Large intestine (tissue), 3 donors: Measurements from ENCODE around the gene PSEN1. TPM values are rescaled to one million over a fixed set of nuclear protein-coding genes. Genes with fewer than 3 reads are reported as not detected.

Experiments used
- DNase-seq, 2 donors: peaks; one replicate each; pipeline versions ENCODE4 v3.0.0 to v3.0.0-alpha.2; 2013
- H3K27ac ChIP-seq: one replicate; pipeline ENCODE4 v1.5.1; 2013; ENCODE audit warnings: low read length
- H3K27me3 ChIP-seq: 2 replicates; pipeline ENCODE4 v1.6.1; 2013; ENCODE audit warnings: low read length; ENCODE audit not compliant: control insufficient read depth, insufficient read depth
- H3K36me3 ChIP-seq: 2 replicates; pipeline ENCODE4 v1.6.1; 2013; ENCODE audit warnings: low read length; ENCODE audit not compliant: control insufficient read depth, insufficient read depth
- H3K4me1 ChIP-seq: one replicate; pipeline ENCODE4 v1.6.1; 2013; ENCODE audit warnings: low read length; ENCODE audit not compliant: control insufficient read depth, insufficient read depth
- H3K4me3 ChIP-seq: one replicate; pipeline ENCODE4 v1.5.1; 2013; ENCODE audit warnings: low read length
- H3K9me3 ChIP-seq: one replicate; pipeline ENCODE4 v1.6.1; 2013; ENCODE audit warnings: mild to moderate bottlenecking, low read depth, low read length, moderate library complexity; ENCODE audit not compliant: control insufficient read depth
- whole genome bisulfite sequencing: methylation state at CpG from one replicate; pipeline ENCODE4 v1.1.5; 2013; ENCODE audit warnings: low lambda C conversion rate; ENCODE audit not compliant: insufficient coverage; 5-methylcytosine and 5-hydroxymethylcytosine counted together
- polyA plus RNA-seq: library from polyadenylated mRNA; unstranded; fragments of 120-200 nt; gene quantifications from one replicate; pipeline ENCODE4 v1.2.1, GENCODE V29; 2013

Gene PSEN1
- polyA plus RNA-seq, 1 donor: 104 TPM

DNA sequence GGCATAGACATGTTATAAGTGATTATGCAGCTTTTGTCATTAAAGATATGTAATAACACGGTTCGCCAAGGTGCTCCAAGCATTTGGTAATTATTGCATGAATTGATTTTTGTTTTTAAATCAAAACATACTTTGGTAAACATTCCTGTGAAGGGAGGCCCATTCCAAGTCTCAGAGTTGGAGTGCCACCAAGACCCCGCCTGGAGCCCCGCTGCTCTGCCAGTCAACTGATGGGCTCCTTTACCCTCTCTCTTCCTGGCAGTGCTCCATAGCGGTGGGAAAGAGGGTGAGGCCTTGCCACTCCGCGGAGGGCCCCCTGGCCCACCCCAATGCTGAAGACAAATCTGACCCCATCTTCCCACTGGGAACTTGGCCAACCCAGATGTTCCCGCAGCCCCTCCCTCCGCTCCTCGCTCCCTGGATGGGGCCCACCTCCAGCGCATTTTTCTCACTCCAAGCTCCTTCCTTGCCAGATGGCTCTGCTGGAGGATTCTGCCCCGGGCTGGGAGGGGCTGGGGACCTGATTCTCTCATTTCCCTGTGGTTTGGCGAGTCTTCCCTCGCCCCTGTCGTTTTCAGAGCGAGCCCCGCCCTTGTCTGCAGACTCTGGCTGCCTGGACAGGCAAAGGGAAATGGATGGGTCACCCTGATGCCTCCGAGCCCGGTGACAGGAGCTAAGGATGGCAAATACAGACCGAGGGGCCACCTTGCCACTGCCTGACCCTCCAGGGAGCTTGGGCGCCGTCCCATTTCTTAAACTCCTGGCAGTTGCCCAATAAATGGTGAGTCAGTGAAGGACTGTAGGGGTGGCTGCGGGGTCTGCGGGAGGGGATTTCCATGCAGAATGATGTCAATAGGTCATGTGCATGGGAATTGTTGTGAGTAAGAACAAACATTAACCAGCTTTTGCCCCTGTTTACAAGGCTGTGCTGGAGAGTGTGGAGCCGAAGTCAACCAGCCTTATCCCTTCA is 91.8 kb downstream of the PSEN1 start:
- H3K27me3 ChIP-seq: no peaks in the 10 kb centered on the region
- no peaks in the 10 kb centered on the region for H3K9me3 ChIP-seq
- DNase-seq: peak in 1 of 2 donors; percentile 51
- no peak overlapping the region for H3K4me3 ChIP-seq
- no peak overlapping the region for H3K27ac ChIP-seq
- 50% methylated on average over 2 of the region's 25 CpGs for WGBS
- H3K36me3 ChIP-seq: peaks cover 2% of the 10 kb centered on the region
- peaks cover 21% of the 10 kb centered on the region for H3K4me1 ChIP-seq

DNA sequence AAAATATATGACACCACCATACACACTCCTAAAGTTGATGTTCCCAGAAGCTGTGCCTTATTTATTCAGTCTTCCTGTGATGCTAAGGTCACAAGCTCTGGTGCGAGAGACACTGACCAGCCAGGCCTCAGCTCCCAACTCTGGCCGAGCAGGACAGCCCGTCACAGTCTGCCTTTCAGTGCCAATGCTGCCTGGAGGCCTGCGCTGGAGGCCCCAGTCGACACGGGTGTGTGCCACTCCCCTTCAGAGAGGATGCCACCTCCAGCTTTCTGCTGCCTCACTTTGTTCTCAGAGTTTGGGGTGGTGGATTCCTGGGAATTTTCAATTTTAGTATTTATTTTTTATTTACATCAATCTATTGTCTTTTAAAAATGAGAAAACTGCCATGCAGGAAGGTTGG is 93.7 kb downstream of the PSEN1 start:
- Histone ChIP-seq H3K9me3 (no peaks in the 10 kb centered on the region), H3K36me3 (no peaks in the 10 kb centered on the region), H3K27me3 (no peaks in the 10 kb centered on the region), H3K27ac (no peak overlapping the region), H3K4me3 (no peak overlapping the region), H3K4me1 (peaks cover 35% of the 10 kb centered on the region)
- DNase-seq: no peak
- no CpG with 5 or more reads among the region's 6 CpGs for WGBS

DNA sequence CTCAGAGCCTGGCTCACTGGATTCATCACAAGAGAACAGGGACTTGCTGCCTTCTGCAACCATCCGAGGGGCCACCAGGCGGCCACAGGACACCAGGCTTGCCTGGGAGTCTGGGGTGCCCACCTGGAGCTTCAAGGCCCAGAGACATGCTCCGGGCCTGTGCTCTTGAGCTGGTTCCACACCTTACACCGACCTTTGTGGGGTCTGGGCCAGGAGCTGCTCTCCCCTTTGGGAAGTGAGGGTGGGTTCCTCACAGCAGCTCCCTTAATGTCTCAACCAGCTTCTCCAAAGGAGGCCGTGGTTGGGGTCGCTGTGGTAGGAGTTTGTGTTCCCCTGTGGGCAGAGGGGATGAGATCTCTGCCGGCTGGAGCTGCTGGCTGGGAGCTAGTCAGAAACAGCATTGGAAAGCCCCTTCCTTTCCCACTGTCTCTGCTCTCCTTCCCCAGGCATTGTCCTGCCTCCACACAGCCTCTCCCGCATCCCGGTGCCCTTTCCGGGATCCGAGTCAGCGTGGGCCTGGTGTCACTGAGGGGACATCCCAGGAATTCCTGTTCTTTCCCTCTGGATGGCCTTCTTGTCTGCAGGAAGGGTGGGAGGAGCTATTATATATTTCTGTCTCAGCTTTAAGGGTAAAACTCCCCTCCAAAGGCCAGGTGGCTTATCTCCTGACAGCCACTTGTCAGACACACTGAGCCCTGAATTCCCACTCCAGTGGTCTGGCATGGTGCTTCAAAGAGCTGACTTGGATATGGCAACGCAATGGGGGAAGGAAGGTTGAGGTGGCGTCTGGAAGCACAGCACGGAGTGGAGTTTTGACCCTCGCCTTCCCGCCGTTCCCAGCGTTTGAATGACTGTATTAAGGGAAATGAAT is 95.9 kb downstream of the PSEN1 start:
- Histone ChIP-seq H3K4me1 (peaks cover 56% of the 10 kb centered on the region), H3K36me3 (no peaks in the 10 kb centered on the region), H3K9me3 (no peaks in the 10 kb centered on the region), H3K27me3 (peaks cover 2% of the 10 kb centered on the region), H3K4me3 (no peak overlapping the region), H3K27ac (peak overlapping the region; percentile 26)
- 40% methylated on average over 1 of the region's 19 CpGs for WGBS
- DNase-seq: no peak

DNA sequence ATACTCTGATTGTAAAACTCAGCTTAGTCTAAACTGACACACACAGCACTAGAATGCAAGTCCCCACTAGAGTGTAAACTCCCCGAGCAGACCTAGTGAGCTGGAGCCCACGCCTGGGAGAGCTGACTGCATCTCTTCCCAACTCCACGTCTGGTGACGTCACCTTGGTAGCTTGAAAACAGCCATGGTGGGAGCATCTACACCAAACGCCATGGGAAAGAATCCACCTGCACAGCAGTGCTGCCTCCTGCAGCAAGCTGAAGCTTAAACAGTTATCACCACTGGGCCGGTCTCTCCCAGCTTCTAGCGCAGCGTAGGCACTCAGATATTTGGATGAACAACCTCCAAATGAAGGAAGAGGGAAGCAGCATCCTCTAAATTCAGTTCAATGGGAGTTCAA is 96.7 kb downstream of the PSEN1 start:
- H3K27me3 ChIP-seq: peaks cover 3% of the 10 kb centered on the region
- H3K36me3 ChIP-seq: no peaks in the 10 kb centered on the region
- DNase-seq: no peak
- no peak overlapping the region for H3K4me3 ChIP-seq
- no peak overlapping the region for H3K27ac ChIP-seq
- peaks cover 54% of the 10 kb centered on the region for H3K4me1 ChIP-seq
- H3K9me3 ChIP-seq: no peaks in the 10 kb centered on the region
- WGBS: no CpG with 5 or more reads among the region's 8 CpGs

DNA sequence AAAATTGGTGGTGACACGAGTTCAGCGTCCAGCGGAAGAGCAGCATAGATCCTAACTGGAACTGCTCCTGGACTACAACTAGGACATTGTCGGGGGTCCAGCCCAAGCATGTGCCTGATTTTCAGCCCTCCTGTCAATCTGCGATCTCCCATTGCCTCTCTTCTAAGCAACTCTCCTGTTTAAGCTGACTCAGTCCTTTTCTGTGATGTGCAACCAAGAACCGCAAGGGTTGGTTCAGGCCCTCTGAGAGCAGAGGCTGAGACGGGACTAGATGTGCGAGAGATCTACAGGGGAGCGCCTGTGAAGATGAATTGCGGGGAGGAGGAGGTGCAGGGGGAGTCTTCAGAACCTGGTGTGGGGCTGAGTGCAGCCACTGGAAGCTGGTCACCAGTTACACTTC is 97.3 kb downstream of the PSEN1 start:
- no peak for DNase-seq

DNA sequence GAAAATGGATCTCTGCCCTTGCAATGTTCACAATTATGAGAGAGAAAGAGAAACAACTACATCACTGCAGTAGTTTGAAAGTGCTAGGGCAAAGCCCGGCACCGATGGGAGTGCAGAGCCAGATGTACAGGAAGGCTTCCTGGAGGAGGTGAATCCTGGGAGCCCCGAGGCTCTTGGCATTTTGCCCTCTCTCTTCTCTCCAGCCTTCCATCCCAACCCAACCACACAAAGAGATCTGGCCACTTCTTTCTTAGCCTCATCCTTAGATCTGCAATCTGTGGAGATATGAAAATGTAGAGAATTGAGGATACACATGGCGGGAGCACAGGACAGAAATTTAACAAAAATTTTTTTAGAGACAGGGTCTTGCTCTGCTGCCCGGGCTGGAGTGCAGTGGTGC is 97.7 kb downstream of the PSEN1 start:
- H3K4me1 ChIP-seq: peaks cover 47% of the 10 kb centered on the region

More for the DNA sequence above, 97.3 kb downstream of the PSEN1 start:
- Histone ChIP-seq H3K36me3 (no peaks in the 10 kb centered on the region), H3K4me3 (no peak overlapping the region), H3K4me1 (peaks cover 48% of the 10 kb centered on the region), H3K27me3 (peaks cover 3% of the 10 kb centered on the region), H3K27ac (no peak overlapping the region), H3K9me3 (no peaks in the 10 kb centered on the region)
- WGBS: no CpG with 5 or more reads among the region's 10 CpGs

DNA sequence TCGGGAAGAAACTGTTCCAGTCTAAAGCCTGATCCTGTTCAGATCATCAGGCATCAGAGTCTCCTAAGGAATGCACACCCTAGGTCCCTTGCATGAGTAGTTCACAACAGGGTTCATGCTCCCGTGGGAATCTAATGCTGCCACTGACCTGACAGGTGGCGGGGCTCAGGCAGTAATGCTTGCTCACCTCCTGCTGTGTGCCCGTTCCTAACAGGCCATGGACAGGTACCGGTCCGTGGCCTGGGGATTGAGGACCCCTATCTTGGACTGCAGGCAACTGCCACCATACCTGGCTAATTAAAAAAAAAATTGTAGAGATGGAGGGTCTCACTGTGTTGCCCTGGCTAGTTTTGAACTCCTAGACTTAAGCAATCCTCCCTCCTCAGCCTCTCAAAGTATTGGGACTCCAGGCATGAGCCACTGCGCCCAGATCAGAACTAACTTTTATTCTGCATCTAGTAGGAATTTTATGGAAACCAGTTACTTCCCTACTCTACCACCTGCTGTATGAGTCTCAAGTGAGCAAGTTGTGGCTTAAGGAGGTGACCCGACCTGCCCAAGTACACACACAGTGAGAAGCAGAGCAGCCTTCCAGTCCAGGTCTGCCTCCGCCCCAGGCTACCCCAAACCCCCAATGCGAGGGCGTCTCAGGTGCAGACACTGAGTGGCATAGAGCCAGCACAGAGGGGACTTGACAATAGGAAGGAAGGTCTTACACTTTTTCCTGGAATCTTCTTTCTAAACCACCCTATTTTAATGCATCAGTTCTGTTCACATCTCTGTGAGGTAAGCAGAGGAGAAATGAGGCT is 98.5 kb downstream of the PSEN1 start:
- H3K4me3 ChIP-seq: no peak overlapping the region
- peak overlapping the region; percentile 69 for H3K27ac ChIP-seq
- H3K27me3 ChIP-seq: peaks cover 3% of the 10 kb centered on the region
- no CpG with 5 or more reads among the region's 11 CpGs for WGBS
- H3K9me3 ChIP-seq: no peaks in the 10 kb centered on the region
- no peaks in the 10 kb centered on the region for H3K36me3 ChIP-seq
- peaks cover 52% of the 10 kb centered on the region for H3K4me1 ChIP-seq
- DNase-seq: no peak

More for the DNA sequence above, 97.7 kb downstream of the PSEN1 start:
- DNase-seq: no peak
- H3K36me3 ChIP-seq: no peaks in the 10 kb centered on the region
- H3K4me3 ChIP-seq: no peak overlapping the region
- WGBS: 100% methylated on average over 1 of the region's 5 CpGs
- no peaks in the 10 kb centered on the region for H3K9me3 ChIP-seq
- no peak overlapping the region for H3K27ac ChIP-seq
- peaks cover 3% of the 10 kb centered on the region for H3K27me3 ChIP-seq

DNA sequence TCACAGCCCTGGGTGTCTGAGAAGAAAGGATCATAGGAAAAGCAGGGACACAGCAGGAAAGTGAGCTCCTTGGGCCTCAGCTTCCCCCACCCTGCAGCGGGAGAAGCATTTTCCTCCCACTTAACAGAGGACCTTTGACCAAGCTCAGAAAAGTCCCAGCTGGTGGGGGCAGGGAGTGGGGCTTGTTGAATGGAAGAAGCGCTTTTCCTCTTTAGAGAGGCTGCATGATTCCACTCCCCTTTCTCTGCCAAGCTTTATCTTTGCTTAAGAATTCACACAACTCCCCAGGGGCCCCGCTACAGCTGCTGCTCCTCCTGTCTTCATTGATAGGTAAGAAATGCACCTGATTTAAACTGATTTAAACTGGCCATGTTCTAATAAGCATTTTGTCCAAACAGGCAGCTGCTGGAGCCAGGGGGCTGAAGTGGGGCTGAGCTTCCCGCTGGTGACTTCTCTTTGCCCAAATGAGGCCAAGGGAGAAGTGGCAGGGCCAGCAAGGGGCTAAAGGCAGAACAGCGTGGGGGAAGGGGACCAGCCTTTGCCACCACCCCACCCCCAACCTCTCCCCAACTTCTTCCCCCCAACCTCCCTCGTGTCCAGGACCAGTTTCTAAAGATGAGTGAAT is 99.3 kb downstream of the PSEN1 start:
- H3K4me3 ChIP-seq: peak overlapping the region; percentile 17
- peaks cover 7% of the 10 kb centered on the region for H3K27me3 ChIP-seq
- H3K4me1 ChIP-seq: peaks cover 52% of the 10 kb centered on the region
- peak overlapping the region; percentile 69 for H3K27ac ChIP-seq
- no peaks in the 10 kb centered on the region for H3K36me3 ChIP-seq
- DNase-seq: peak; percentile 87 to 94
- H3K9me3 ChIP-seq: no peaks in the 10 kb centered on the region
- WGBS: no CpG with 5 or more reads among the region's 6 CpGs

DNA sequence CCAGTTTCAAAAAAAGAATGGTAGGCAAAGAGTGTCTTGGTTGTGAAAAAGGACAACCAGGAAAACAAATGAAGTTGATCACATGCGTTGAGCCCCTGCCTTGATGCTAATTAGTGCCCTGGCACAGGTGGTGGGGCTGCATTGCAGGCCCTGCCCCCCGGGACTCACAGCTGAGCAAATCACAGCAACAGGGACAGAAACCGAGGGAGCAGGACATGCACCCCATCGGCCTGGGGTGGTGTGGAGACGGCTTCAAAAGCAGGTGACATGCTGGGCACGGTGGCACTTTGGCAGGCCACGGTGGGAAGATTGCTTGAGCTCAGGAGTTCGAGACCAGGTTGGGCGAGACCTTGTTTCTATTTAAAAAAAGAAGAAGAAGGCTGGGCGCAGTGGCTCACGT is 99.8 kb downstream of the PSEN1 start:
- Histone ChIP-seq H3K36me3 (no peaks in the 10 kb centered on the region), H3K4me1 (peaks cover 52% of the 10 kb centered on the region), H3K4me3 (no peak overlapping the region), H3K27me3 (peaks cover 7% of the 10 kb centered on the region), H3K27ac (peak overlapping the region; percentile 69), H3K9me3 (no peaks in the 10 kb centered on the region)
- no CpG with 5 or more reads among the region's 11 CpGs for WGBS
- DNase-seq: no peak
